Activated naive CD8-positive, alpha-beta T cell treated with anti-CD3 and anti-CD28 coated beads for 36 hours (primary cell): ENCODE results near the gene MKI67. TPM values are rescaled to one million over a fixed set of nuclear protein-coding genes. Genes with fewer than 3 reads are reported as not detected.
"Not testable (repeated sequence)": the region's sequence is repeated elsewhere in the genome, so short reads cannot be mapped to it uniquely, and the experiment has no call there.

Experiments used
- DNase-seq: peaks from one replicate; pipeline ENCODE4 v3.0.0; 2021
- H3K27ac Mint-ChIP-seq: one replicate; pipeline ENCODE4 v1.8.0; 2022; ENCODE audit warnings: mild to moderate bottlenecking, moderate library complexity, mixed read lengths
- H3K27me3 Mint-ChIP-seq: one replicate; pipeline ENCODE4 v1.8.0; 2022; ENCODE audit warnings: mild to moderate bottlenecking, mixed read lengths
- H3K36me3 Mint-ChIP-seq: one replicate; pipeline ENCODE4 v1.8.0; 2021; ENCODE audit warnings: mild to moderate bottlenecking, mixed read lengths
- H3K4me1 Mint-ChIP-seq: one replicate; pipeline ENCODE4 v1.8.0; 2021; ENCODE audit warnings: mixed read lengths
- H3K4me3 Mint-ChIP-seq: one replicate; pipeline ENCODE4 v1.8.0; 2022; ENCODE audit warnings: mild to moderate bottlenecking, moderate library complexity, mixed read lengths
- H3K9me3 Mint-ChIP-seq: one replicate; pipeline ENCODE4 v1.8.0; 2022; ENCODE audit warnings: mixed read lengths
- total RNA-seq, 2 experiments: library from RNA; stranded (reverse); gene quantifications; one replicate each; pipeline ENCODE4 v1.2.3, GENCODE V29; 2021

Gene MKI67, protein sequence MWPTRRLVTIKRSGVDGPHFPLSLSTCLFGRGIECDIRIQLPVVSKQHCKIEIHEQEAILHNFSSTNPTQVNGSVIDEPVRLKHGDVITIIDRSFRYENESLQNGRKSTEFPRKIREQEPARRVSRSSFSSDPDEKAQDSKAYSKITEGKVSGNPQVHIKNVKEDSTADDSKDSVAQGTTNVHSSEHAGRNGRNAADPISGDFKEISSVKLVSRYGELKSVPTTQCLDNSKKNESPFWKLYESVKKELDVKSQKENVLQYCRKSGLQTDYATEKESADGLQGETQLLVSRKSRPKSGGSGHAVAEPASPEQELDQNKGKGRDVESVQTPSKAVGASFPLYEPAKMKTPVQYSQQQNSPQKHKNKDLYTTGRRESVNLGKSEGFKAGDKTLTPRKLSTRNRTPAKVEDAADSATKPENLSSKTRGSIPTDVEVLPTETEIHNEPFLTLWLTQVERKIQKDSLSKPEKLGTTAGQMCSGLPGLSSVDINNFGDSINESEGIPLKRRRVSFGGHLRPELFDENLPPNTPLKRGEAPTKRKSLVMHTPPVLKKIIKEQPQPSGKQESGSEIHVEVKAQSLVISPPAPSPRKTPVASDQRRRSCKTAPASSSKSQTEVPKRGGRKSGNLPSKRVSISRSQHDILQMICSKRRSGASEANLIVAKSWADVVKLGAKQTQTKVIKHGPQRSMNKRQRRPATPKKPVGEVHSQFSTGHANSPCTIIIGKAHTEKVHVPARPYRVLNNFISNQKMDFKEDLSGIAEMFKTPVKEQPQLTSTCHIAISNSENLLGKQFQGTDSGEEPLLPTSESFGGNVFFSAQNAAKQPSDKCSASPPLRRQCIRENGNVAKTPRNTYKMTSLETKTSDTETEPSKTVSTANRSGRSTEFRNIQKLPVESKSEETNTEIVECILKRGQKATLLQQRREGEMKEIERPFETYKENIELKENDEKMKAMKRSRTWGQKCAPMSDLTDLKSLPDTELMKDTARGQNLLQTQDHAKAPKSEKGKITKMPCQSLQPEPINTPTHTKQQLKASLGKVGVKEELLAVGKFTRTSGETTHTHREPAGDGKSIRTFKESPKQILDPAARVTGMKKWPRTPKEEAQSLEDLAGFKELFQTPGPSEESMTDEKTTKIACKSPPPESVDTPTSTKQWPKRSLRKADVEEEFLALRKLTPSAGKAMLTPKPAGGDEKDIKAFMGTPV (N-terminal part only)
- total RNA-seq, result 100 to 1,000 TPM; 196 to 210 TPM

DNA sequence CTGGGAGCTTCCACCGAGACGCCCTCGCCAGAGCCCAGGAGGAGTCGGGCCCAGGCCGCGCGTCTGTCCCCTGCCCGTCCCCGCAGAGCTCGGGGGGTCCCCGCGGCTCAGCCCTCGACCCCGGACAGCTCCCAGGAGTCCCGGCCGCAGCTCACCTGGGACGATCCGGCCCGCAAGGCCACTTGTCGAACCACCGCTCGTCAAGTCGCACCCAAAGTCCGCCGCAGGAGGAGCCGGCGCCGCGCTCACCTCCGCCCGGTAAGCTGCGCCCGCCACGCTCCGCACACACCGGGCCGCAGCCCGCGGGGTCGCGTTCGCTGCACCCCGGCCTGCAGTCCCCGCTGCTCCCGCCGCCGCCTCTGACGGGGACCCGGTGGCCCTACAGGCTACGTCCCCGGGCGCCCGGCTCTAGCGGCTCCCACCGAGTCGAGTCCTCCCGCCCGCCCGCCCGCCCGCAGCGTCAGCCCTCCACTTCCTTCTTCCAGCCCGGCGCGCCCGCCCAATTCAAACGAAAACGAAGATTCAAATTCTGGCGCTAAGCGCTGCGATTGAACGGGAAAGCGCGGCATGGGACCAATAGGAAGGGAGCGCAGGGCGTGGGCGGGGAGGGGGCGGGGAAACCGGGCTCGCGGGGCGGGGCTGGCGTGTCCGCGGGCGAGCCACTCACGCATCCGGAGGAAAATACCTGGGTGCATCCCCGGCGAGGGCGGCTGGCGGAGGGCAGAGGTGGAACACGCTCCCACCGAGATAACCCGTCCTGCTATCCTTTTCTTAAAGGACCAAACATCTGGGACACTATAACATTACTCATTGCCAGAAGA, at the start of gene MKI67:
Gene MKI67 (minus strand): TSS at position 480 of the 821 bp plus-strand sequence. CDS start 756 bp downstream, outside the sequence.
- Mint-ChIP-seq H3K4me3 (peak within 1 kb of the TSS; percentile 97), H3K9me3 (no peaks in the 10 kb centered on the region), H3K27me3 (peaks cover 42% of the 10 kb centered on the region), H3K27ac (peak within 1 kb of the TSS; percentile 89), H3K36me3 (peaks cover 38% of the 10 kb centered on the region), H3K4me1 (peaks cover 20% of the 10 kb centered on the region)
- peak; percentile 90 for DNase-seq

DNA sequence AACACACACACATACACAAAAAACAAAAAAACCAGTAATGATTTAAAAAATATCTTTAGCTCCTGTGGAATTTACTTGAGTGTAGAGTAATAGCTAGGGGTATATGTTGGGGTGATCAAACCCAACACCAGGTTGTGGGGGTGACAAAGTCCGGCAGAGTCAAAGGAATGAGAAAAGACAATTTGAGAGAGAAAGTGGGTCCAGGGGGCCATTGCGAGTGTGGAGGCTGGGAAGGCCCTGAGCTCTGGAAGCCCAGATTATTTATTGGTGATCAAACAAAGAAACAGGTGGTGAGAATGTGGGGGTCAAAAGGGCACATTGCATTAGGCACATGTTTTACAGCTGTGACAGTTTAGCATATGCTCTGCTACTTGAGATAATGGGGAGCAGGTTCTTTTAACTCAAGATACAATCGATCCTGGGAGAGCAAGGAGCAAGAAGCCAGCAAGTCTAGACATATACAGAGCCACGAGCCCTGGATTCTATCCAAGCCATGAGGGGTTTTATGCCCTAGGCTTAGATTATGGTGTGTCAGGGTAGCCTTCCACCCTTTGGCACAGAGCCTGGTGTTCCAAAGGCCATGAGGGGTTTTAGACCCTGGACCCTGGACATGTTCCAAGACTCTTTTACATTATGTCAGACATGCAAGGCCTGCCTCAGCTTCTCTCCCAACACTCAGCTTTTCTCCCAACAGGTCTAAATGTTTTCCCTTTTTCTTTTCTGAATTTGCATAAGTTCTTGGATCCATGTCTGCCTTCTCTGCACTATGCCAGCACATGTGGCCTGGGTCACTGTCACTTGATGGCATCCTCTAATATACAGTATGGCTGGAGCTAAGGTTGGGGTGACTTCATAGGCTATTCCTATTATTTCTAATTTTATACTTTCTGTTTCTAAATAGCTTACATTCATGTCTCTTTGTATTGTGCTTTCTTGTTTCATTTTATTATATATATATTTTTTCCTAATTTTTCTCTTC, 48.6 kb upstream of the MKI67 start:
- Mint-ChIP-seq H3K4me3 (no peak overlapping the region), H3K36me3 (peaks cover 3% of the 10 kb centered on the region), H3K9me3 (peaks cover 12% of the 10 kb centered on the region), H3K4me1 (no peaks in the 10 kb centered on the region), H3K27me3 (no peaks in the 10 kb centered on the region), H3K27ac (no peak overlapping the region)
- no peak for DNase-seq

DNA sequence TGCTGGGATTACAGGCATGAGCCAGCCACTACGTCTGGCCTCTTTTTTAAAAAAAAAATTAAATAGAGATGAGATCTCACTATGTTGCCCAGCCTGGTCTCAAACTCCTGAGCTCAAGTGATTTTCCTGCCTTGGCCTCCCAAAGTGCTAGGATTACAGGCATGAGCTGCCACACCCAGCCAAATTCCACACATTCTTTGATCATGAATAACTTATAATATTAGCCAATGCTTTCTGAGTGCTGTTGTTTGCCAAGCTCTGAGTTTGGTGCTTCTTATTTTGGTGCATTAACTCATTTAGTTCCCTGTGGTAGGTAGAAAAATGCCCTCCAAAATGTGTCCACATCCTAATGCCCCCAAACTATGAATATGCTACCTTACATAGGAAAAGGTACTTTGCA, 47.2 kb upstream of the MKI67 start:
- H3K4me3 Mint-ChIP-seq, result no peak overlapping the region
- H3K4me1 Mint-ChIP-seq, result no peaks in the 10 kb centered on the region
- H3K9me3 Mint-ChIP-seq, result peaks cover 12% of the 10 kb centered on the region
- peaks cover 3% of the 10 kb centered on the region for H3K36me3 Mint-ChIP-seq
- DNase-seq, result no peak
- peaks cover 4% of the 10 kb centered on the region for H3K27me3 Mint-ChIP-seq
- no peak overlapping the region for H3K27ac Mint-ChIP-seq

DNA sequence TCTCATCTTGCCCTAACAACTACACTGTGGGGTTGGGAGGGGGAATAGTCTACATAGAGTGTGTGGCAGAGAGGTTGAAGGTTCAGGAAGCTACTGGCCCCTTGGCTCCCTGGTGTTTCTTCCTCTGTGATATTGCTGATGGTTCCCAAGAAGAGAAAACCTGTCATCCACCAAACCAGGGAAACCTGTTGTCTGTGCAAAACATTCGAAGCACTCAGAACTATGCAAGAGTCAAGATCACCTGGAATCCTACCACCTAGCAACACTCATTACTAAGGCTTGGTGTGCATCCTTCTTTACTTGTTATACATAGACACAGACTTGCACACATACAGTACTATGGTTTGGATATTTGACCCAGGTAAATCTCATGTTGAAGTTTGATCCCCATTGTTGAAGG, 46.5 kb upstream of the MKI67 start:
- Mint-ChIP-seq H3K27me3 (peaks cover 4% of the 10 kb centered on the region), H3K4me1 (no peaks in the 10 kb centered on the region)

DNA sequence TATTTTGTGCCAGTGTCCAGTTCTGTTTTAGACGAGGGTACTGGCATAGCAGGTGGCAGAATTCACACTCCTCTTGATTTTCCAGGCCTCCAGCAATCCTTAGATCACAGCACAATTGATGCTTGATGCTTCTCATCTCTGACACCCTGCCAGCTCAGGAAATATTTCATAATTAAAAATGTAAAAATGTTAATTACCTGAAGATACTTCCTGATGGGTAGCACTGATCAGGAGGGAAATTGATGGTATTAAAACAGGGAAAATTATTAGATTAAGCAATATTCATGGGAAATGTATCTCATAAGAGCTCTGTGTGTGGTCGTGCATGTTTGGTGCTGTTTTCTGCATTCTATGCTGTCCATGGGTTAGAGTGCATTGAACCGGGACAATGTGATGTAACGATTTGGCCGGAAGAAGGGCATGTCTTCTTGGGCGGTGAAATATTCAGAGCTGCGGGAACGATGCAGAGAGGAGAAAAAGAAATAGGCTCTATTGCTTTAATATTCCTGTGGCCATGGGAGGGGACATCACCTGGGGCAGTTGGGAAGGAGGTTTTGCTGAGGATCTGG, 43.7 kb upstream of the MKI67 start:
- no peaks in the 10 kb centered on the region for H3K4me1 Mint-ChIP-seq
- H3K36me3 Mint-ChIP-seq, result peaks cover 3% of the 10 kb centered on the region
- peaks cover 4% of the 10 kb centered on the region for H3K27me3 Mint-ChIP-seq
- no peak overlapping the region for H3K4me3 Mint-ChIP-seq
- DNase-seq, result no peak
- H3K27ac Mint-ChIP-seq, result no peak overlapping the region
- H3K9me3 Mint-ChIP-seq, result peaks cover 12% of the 10 kb centered on the region

More for the DNA sequence above, 46.5 kb upstream of the MKI67 start:
- DNase-seq, result no peak
- peaks cover 12% of the 10 kb centered on the region for H3K9me3 Mint-ChIP-seq
- no peak overlapping the region for H3K27ac Mint-ChIP-seq
- H3K36me3 Mint-ChIP-seq, result peaks cover 3% of the 10 kb centered on the region
- H3K4me3 Mint-ChIP-seq, result no peak overlapping the region

DNA sequence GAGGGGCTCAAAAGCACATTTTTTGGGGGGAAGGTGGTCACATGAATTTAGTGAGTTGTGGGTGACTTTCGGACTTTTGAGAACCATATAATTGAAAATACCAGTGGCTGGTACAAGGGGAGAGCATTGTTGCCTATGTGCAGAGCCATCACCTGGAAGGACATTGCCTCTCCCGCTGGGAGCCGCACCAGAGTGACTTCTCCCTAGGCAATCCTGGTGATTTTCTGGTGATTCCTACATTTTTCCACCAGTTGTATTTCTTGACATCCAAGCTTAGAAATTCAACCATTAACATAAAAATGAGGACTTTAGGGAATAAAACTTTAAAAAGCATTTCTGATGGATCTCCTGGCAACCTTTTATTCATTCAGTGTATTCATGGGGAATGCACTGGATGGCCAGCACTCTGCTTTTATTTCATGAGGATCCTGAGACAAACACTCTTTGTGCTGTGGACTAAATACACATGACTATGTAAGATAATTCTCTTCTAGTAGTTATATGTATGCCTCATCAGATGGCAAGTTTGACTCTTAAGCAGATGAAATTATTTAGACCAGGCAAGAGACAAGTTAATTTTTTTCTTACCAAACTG, 41.8 kb upstream of the MKI67 start:
- no peaks in the 10 kb centered on the region for H3K36me3 Mint-ChIP-seq
- H3K4me1 Mint-ChIP-seq, result no peaks in the 10 kb centered on the region
- peaks cover 4% of the 10 kb centered on the region for H3K27me3 Mint-ChIP-seq
- H3K27ac Mint-ChIP-seq, result no peak overlapping the region
- DNase-seq, result no peak
- peaks cover 1% of the 10 kb centered on the region for H3K9me3 Mint-ChIP-seq
- H3K4me3 Mint-ChIP-seq, result no peak overlapping the region

DNA sequence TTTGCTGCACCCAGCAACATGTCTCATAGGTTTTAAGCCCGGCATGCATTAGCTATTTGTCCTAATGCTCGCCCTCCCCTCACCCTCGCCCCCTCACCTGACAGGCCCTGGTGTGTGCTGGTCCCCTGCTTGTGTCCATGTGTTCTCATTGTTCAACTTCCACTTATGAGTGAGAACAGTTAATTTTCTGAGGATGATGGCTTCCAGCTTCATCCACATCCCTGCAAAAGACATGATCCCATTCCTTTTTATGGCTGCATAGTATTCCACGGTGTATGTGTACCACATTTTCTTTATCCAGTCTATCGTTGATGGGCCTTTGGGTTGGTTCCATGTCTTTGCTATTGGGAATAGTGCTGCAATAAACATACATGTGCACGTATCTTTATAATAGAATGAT, 40.9 kb upstream of the MKI67 start:
- not testable (repeated sequence) for H3K4me3 Mint-ChIP-seq, H3K4me1 Mint-ChIP-seq, H3K9me3 Mint-ChIP-seq, H3K36me3 Mint-ChIP-seq, H3K27ac Mint-ChIP-seq, H3K27me3 Mint-ChIP-seq, DNase-seq

DNA sequence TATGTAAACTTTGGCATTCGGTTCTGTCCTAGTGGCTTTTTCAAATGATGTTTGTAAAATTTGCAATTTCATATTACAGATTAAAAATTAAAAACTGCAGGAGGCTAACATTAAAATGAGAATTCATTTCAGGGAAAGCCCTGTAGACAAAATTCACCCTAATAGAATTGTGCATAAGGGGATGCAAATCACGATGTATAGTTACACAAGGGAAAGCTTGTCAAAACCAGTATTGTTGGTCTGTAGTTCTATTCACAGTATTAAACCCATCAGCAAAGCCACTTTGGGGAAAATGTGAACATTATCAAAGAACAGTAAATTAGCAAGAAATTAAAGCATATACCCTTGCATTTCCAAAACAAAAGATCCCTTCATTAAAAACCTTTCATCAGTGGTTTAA, 39.9 kb upstream of the MKI67 start:
- DNase-seq, result no peak
- no peak overlapping the region for H3K27ac Mint-ChIP-seq
- peaks cover under 1% of the 10 kb centered on the region for H3K4me1 Mint-ChIP-seq
- no peak overlapping the region for H3K4me3 Mint-ChIP-seq
- H3K9me3 Mint-ChIP-seq, result no peaks in the 10 kb centered on the region
- no peaks in the 10 kb centered on the region for H3K36me3 Mint-ChIP-seq
- peaks cover 4% of the 10 kb centered on the region for H3K27me3 Mint-ChIP-seq

DNA sequence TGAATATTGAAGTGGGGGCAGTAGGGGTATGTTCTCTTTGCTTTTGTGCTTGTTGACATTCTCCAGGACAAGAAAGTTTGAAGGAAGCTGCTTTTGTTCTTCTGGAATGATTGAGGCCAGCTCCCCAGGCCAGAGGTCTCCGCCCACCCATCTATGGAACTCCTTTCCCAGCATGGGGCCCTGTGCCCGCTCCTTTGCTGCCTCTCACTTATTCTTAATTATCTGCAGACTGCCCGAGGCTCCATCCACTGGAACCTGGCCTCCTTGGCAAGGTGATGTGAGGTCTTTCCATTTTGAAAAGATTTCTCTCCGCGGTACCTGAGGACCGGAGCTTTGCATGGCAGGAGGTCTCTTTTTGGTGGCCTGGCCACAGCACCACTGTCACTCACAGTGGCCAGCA, 39.3 kb upstream of the MKI67 start:
- no peak for DNase-seq
- peaks cover 3% of the 10 kb centered on the region for H3K4me1 Mint-ChIP-seq
- peaks cover 4% of the 10 kb centered on the region for H3K27me3 Mint-ChIP-seq
- H3K9me3 Mint-ChIP-seq, result no peaks in the 10 kb centered on the region
- H3K36me3 Mint-ChIP-seq, result no peaks in the 10 kb centered on the region
- no peak overlapping the region for H3K4me3 Mint-ChIP-seq
- no peak overlapping the region for H3K27ac Mint-ChIP-seq

DNA sequence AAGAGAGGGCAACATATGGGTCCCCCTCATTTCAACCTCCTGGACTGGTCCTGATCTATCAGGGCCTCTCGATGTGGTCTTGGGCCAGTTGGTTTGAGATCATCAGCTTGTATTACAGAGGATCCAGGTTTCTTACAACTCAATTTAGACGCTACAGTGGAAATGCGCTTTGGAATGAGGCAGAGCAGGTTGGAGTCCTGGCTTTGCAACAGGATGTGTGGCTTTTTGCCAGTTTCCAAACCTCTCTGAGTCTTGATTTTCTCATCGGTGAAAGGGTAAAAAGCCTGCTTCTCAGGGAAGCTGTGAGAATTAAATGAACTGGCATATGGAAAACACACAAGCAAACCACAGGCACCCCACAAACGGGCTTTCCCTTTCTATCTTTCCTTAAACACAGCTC, 37.5 kb upstream of the MKI67 start:
- Mint-ChIP-seq H3K4me1 (peaks cover 6% of the 10 kb centered on the region), H3K9me3 (no peaks in the 10 kb centered on the region), H3K27ac (no peak overlapping the region), H3K4me3 (no peak overlapping the region), H3K36me3 (no peaks in the 10 kb centered on the region), H3K27me3 (peaks cover 1% of the 10 kb centered on the region)
- DNase-seq, result no peak

DNA sequence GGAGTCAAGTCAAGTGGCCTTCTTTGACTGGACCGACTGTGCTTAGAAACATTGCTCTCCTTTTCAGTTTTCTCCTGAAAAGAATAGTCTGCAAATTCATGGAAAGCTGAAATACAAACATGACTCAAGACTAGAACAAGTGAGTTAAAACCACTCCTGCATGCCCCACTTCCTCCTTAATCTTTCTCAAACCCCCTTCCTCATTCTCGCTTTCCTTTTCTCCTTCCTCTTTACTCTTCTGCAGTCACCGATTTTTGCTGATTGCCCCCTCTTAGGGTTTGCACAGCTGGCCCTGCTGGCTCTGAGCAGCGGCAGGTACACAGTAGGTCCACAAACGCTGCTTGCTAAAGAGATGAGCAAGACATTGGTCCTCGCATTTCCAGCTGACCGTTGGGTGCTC, 34.8 kb upstream of the MKI67 start:
- no peaks in the 10 kb centered on the region for H3K36me3 Mint-ChIP-seq
- no peaks in the 10 kb centered on the region for H3K27me3 Mint-ChIP-seq
- no peaks in the 10 kb centered on the region for H3K9me3 Mint-ChIP-seq
- peaks cover 6% of the 10 kb centered on the region for H3K4me1 Mint-ChIP-seq
- H3K27ac Mint-ChIP-seq, result no peak overlapping the region
- H3K4me3 Mint-ChIP-seq, result no peak overlapping the region
- no peak for DNase-seq

DNA sequence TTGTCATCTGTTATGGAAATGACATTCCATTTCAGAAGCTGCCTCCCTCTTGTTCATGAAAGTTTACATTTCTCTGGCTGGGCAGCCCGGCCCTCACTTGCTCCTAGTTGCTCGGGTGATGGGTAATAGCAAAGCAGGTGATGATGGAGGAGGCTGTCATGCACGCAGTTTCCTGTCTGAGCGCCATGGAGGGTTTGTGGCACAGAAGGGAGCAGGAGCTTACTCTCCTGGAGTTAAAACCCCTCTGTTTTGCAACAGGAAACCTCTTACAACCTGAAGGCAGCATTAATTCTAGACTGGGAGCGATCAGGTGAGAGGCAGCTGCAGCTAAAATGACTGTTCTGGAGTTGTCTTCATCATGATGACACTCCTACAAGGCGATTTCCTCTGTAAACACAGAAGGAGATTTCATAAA, 34.1 kb upstream of the MKI67 start:
- Mint-ChIP-seq H3K4me3 (no peak overlapping the region), H3K4me1 (peaks cover 6% of the 10 kb centered on the region), H3K9me3 (no peaks in the 10 kb centered on the region), H3K27me3 (no peaks in the 10 kb centered on the region), H3K27ac (no peak overlapping the region), H3K36me3 (no peaks in the 10 kb centered on the region)
- DNase-seq, result no peak
